Activated CD4-positive, alpha-beta T cell treated with anti-CD3 and anti-CD28 coated beads for 36 hours (primary cell): ENCODE data around the gene ITGBL1. TPM values are rescaled to one million over a fixed set of nuclear protein-coding genes. Genes with fewer than 3 reads are reported as not detected.

ENCODE experiments used
- ATAC-seq: fragments of 200-7000 bp; cut with Tn5 transposase; one replicate; pipeline ENCODE4 v1.10.0; 2021; ENCODE audit warnings: mild to moderate bottlenecking, moderate library complexity
- CTCF ChIA-PET: fragments of 350-600 bp; sonication (Branson Sonifier 250); formaldehyde crosslinking; loops from one replicate; lab custom pipeline; 2021; ENCODE audit warnings: antibody characterized with exemption; lab: Charles Lee
- POLR2A ChIA-PET: fragments of 350-600 bp; sonication (Branson Sonifier 250); formaldehyde crosslinking; loops from one replicate; lab custom pipeline; 2021; ENCODE audit warnings: antibody characterized with exemption, inconsistent platforms; lab: Charles Lee
- DNase-seq: peaks from one replicate; pipeline ENCODE4 v3.0.0-alpha.2; 2020
- H3K27ac Mint-ChIP-seq: one replicate; pipeline ENCODE4 v1.8.0; 2021; ENCODE audit warnings: mixed read lengths
- H3K27me3 Mint-ChIP-seq: one replicate; pipeline ENCODE4 v1.8.0; 2021; ENCODE audit warnings: mixed read lengths
- H3K36me3 Mint-ChIP-seq: one replicate; pipeline ENCODE4 v1.8.0; 2021; ENCODE audit warnings: low read depth, mixed read lengths
- H3K4me1 Mint-ChIP-seq: one replicate; pipeline ENCODE4 v1.8.0; 2021; ENCODE audit warnings: mixed read lengths
- H3K4me3 Mint-ChIP-seq: one replicate; pipeline ENCODE4 v1.8.0; 2021; ENCODE audit warnings: mild to moderate bottlenecking, moderate library complexity, mixed read lengths
- H3K9me3 Mint-ChIP-seq: one replicate; pipeline ENCODE4 v1.8.0; 2021; ENCODE audit warnings: low read depth, mixed read lengths
- intact Hi-C, 2 experiments: fragments of 100-400 bp; cut with DNase I in 1 of 2; cut with micrococcal nuclease in 1 of 2; formaldehyde crosslinking; loops; one replicate each; pipeline versions ENCODE4 v1.14.2 to v1.15.1; 2022 to 2024; cut with DNase I, micrococcal nuclease
- total RNA-seq, 2 experiments: library from RNA; stranded (reverse); gene quantifications; one replicate each; pipeline ENCODE4 v1.2.3, GENCODE V29; 2021

Gene ITGBL1
- total RNA-seq, 2 experiments from 2014 or later, result not detected

DNA sequence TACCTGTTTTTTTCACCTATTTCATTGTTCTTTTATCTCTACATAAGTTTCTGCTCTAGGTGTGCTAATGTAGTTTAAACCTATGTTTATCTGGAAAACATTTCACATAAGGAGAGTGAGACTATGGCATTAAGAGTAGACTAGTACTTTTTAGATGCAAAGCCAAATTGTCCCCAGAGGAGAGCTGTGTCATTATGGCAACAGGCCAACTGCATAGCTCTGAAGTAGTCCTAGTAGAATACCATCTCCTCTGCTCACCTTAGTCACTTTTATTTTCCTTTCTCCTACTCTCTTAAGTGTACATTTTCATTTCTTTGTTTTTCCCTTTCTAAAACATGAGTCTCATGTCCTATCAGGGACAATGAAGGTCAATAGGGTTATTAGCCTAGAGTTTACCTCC, 123.1 kb downstream of the ITGBL1 start:
- DNase-seq, result no peak
- H3K9me3 Mint-ChIP-seq, result no peaks in the 10 kb centered on the region
- intact Hi-C loops, result no loop called here
- H3K27me3 Mint-ChIP-seq, result peaks cover 3% of the 10 kb centered on the region
- H3K36me3 Mint-ChIP-seq, result no peaks in the 10 kb centered on the region
- ChIA-PET CTCF (no interaction called here), POLR2A (no interaction called here)
- H3K27ac Mint-ChIP-seq, result no peak overlapping the region
- H3K4me1 Mint-ChIP-seq, result no peaks in the 10 kb centered on the region
- H3K4me3 Mint-ChIP-seq, result no peak overlapping the region
- ATAC-seq, result no peak

- no peak for ATAC-seq
- Mint-ChIP-seq H3K27me3 (peaks cover 3% of the 10 kb centered on the region), H3K27ac (no peak overlapping the region), H3K4me1 (no peaks in the 10 kb centered on the region), H3K9me3 (no peaks in the 10 kb centered on the region), H3K36me3 (no peaks in the 10 kb centered on the region), H3K4me3 (no peak overlapping the region)
- no peak for DNase-seq
- POLR2A ChIA-PET, result no interaction called here
- intact Hi-C loops, result no loop called here
- CTCF ChIA-PET, result interaction anchor here (0.5 kb wide), 1 partner anchor 427 kb away, joined by 3 read pairs; no protein-coding TSS in a partner anchor
Observed at GRCh38 chr13:101576455-101576854, 124.0 kb downstream of the ITGBL1 start.

DNA sequence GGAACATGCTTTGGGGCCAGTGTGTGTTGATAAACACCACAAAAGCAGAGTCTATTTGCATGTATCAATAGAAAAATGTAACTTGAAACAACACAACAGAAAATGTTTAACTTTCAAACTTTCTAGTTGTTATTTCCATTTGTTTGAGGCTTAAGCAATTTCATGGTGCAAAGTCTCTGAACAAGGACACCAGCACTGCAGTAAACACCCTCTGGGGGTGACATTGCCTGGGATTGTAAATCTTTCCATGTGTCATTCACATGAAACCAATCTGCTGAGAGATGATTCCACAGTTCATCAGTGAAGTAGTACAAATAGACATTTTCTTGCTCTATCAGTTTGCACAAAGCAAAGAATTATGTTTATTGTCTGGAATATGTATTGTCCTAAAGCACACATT, 124.5 kb downstream of the ITGBL1 start:
- ChIA-PET POLR2A (no interaction called here), CTCF (no interaction called here)
- H3K9me3 Mint-ChIP-seq, result no peaks in the 10 kb centered on the region
- peaks cover 3% of the 10 kb centered on the region for H3K27me3 Mint-ChIP-seq
- ATAC-seq (no peak), DNase-seq (no peak)
- intact Hi-C loops, result no loop called here
- H3K4me1 Mint-ChIP-seq, result no peaks in the 10 kb centered on the region
- H3K36me3 Mint-ChIP-seq, result no peaks in the 10 kb centered on the region
- no peak overlapping the region for H3K4me3 Mint-ChIP-seq
- H3K27ac Mint-ChIP-seq, result no peak overlapping the region

GRCh38 chr13:101579281-101579802, 126.9 kb downstream of the ITGBL1 start:
- ATAC-seq, result no peak
- no peaks in the 10 kb centered on the region for H3K9me3 Mint-ChIP-seq
- peaks cover 5% of the 10 kb centered on the region for H3K27me3 Mint-ChIP-seq
- no peak for DNase-seq
- intact Hi-C loops, result no loop called here
- no peaks in the 10 kb centered on the region for H3K36me3 Mint-ChIP-seq
- no peaks in the 10 kb centered on the region for H3K4me1 Mint-ChIP-seq
- no peak overlapping the region for H3K27ac Mint-ChIP-seq
- H3K4me3 Mint-ChIP-seq, result no peak overlapping the region
- CTCF ChIA-PET, result no interaction called here
- POLR2A ChIA-PET, result no interaction called here

GRCh38 chr13:101584331-101584730, 131.9 kb downstream of the ITGBL1 start:
- H3K4me1 Mint-ChIP-seq, result no peaks in the 10 kb centered on the region
- H3K27ac Mint-ChIP-seq, result no peak overlapping the region
- intact Hi-C loops, result no loop called here
- peaks cover 16% of the 10 kb centered on the region for H3K27me3 Mint-ChIP-seq
- no peak overlapping the region for H3K4me3 Mint-ChIP-seq
- DNase-seq, result no peak
- ATAC-seq, result no peak
- H3K9me3 Mint-ChIP-seq, result no peaks in the 10 kb centered on the region
- H3K36me3 Mint-ChIP-seq, result no peaks in the 10 kb centered on the region
- ChIA-PET POLR2A (no interaction called here), CTCF (no interaction called here)

DNA sequence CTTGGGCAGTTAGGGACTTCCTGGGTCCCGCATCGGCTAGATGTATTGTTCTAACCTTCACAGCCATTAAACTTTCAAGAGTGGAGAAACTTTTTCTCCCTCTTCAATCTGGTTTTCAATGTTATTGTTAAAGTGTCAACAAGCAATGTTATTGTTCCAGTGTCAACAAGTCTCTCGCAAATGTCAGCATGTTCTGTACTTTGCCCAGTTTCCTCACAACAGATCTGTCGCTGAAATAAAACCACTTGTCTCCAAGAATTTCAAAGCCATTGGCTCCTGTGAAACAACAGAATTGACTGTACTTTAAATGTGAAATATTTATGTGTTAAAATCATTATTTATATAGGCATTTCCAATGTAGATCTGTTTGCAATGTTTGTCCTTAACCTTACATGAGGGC, 138.0 kb downstream of the ITGBL1 start:
- H3K27ac Mint-ChIP-seq, result no peak overlapping the region
- ATAC-seq (no peak), DNase-seq (no peak)
- intact Hi-C loops, result no loop called here
- no peaks in the 10 kb centered on the region for H3K36me3 Mint-ChIP-seq
- ChIA-PET CTCF (no interaction called here), POLR2A (no interaction called here)
- H3K9me3 Mint-ChIP-seq, result no peaks in the 10 kb centered on the region
- no peaks in the 10 kb centered on the region for H3K4me1 Mint-ChIP-seq
- no peak overlapping the region for H3K4me3 Mint-ChIP-seq
- H3K27me3 Mint-ChIP-seq, result peaks cover 16% of the 10 kb centered on the region

GRCh38 chr13:101594936-101595335, 142.5 kb downstream of the ITGBL1 start:
- Mint-ChIP-seq H3K27ac (no peak overlapping the region), H3K4me3 (no peak overlapping the region), H3K9me3 (no peaks in the 10 kb centered on the region), H3K27me3 (peaks cover 3% of the 10 kb centered on the region), H3K4me1 (no peaks in the 10 kb centered on the region), H3K36me3 (no peaks in the 10 kb centered on the region)
- ChIA-PET CTCF (no interaction called here), POLR2A (no interaction called here)
- DNase-seq (no peak), ATAC-seq (no peak)
- intact Hi-C loops, result no loop called here

DNA sequence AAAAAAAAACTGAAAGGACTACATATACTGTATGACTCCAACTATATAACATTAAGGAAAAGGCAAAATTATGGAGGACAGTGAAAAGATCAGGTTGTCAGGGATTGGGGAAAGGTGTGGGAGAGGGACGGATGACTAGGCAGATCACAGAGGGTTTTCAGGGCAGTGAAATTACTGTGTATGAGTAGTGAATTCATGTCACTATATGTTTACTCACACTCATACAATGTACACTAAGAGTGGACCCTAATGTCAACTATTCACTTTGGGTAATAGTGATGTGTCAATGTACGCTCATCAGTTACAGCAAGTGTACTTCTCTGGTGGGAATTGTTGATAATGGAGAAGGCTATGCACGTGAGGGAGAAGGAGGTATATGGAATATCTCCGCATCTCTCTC, 144.3 kb downstream of the ITGBL1 start:
- no peak overlapping the region for H3K27ac Mint-ChIP-seq
- peaks cover 2% of the 10 kb centered on the region for H3K27me3 Mint-ChIP-seq
- H3K36me3 Mint-ChIP-seq, result no peaks in the 10 kb centered on the region
- H3K9me3 Mint-ChIP-seq, result no peaks in the 10 kb centered on the region
- H3K4me3 Mint-ChIP-seq, result no peak overlapping the region
- intact Hi-C loops, result no loop called here
- ChIA-PET CTCF (no interaction called here), POLR2A (no interaction called here)
- no peak for ATAC-seq
- DNase-seq, result no peak
- no peaks in the 10 kb centered on the region for H3K4me1 Mint-ChIP-seq

DNA sequence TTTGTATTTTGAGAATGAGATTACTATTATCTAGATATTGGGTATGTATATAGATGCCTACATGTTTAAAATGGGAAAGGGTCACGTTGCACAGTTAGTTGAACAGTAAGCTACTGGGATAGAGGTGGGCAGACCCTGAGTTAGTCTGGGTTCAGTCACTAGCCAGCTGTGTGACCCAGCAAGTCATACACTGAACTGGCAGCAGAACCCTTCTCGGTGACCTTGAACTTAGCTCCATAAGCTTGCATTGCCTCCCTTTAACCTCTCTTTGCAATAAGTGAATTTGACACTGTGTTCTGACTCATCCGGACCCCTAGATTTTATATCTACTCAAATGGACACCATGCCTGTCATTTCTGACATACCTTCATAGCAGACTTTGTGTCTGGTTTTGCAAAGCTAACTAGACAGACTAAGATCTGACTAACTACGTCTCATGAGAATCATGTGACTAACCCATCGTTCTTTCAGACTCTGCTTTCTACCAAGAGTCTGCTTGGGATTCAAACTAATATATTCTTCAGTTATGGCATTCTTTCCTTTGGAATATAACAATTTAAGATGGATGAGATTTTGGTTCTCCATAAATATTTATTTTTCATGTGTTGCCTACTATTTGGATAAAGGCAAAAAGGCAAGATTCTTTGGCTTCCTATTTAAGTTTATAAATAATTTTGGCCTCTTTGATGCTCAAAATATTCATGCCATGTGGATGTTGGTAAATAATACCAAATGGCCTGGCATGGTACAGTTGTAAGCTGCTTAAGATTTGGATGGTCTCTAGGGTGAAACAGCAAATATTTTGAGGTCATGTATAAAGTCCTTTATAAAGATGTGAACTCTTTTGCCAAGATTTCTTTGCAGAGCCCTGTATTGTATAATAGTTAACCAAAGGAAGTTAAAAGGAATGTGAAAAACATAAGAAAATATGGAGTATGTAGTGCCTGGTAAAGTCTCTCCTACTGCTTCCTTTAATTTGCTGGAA, 159.3 kb downstream of the ITGBL1 start:
- Mint-ChIP-seq H3K36me3 (no peaks in the 10 kb centered on the region), H3K27me3 (peaks cover 20% of the 10 kb centered on the region), H3K4me3 (no peak overlapping the region), H3K4me1 (no peaks in the 10 kb centered on the region), H3K27ac (no peak overlapping the region), H3K9me3 (no peaks in the 10 kb centered on the region)
- POLR2A ChIA-PET, result interaction anchor here (0.5 kb wide), 1 partner anchor 8 kb away, joined by 3 read pairs; no protein-coding TSS in a partner anchor
- no peak for DNase-seq
- ATAC-seq, result no peak
- CTCF ChIA-PET, result no interaction called here
- intact Hi-C loops, result no loop called here

- peaks cover 20% of the 10 kb centered on the region for H3K27me3 Mint-ChIP-seq
- H3K27ac Mint-ChIP-seq, result no peak overlapping the region
- ChIA-PET POLR2A (no interaction called here), CTCF (no interaction called here)
- no peaks in the 10 kb centered on the region for H3K9me3 Mint-ChIP-seq
- no peaks in the 10 kb centered on the region for H3K4me1 Mint-ChIP-seq
- no peaks in the 10 kb centered on the region for H3K36me3 Mint-ChIP-seq
- intact Hi-C loops, result no loop called here
- DNase-seq (no peak), ATAC-seq (no peak)
- no peak overlapping the region for H3K4me3 Mint-ChIP-seq
Observed at GRCh38 chr13:101612735-101613134, 160.3 kb downstream of the ITGBL1 start.

- Mint-ChIP-seq H3K9me3 (no peaks in the 10 kb centered on the region), H3K4me1 (peaks cover 2% of the 10 kb centered on the region)
- ATAC-seq, result no peak
Observed at GRCh38 chr13:101614491-101614890, 162.0 kb downstream of the ITGBL1 start.

More at GRCh38 chr13:101614491-101614890, 162.0 kb downstream of the ITGBL1 start:
- ChIA-PET POLR2A (no interaction called here), CTCF (interaction anchor here (0.6 to 0.8 kb wide), 2 partner anchors 176 to 467 kb away, joined by 3 read pairs; no protein-coding TSS in a partner anchor)
- DNase-seq, result no peak
- no peak overlapping the region for H3K27ac Mint-ChIP-seq
- peaks cover 14% of the 10 kb centered on the region for H3K27me3 Mint-ChIP-seq
- intact Hi-C loops, result no loop called here
- H3K4me3 Mint-ChIP-seq, result no peak overlapping the region
- H3K36me3 Mint-ChIP-seq, result no peaks in the 10 kb centered on the region
